NCI-H524 (cell line): Measurements from ENCODE around the gene R3HDM2.
A peak's percentile ranks its signal among the peaks of the same experiment; 100 is the strongest.

Source experiments
- DNase-seq, 2 experiments: peaks; one replicate each; lab custom pipeline; 2025; lab: John Stamatoyannopoulos, UW

The R3HDM2 gene

GRCh38 chr12:57229046-57229633 lies 201.7 kb downstream of the R3HDM2 start:
- no peak for DNase-seq

GRCh38 chr12:57227315-57228115 lies 203.3 kb downstream of the R3HDM2 start:
- no peak for DNase-seq

GRCh38 chr12:57226588-57227314 lies 204.1 kb downstream of the R3HDM2 start:
- peak in 1 of 2 experiments; percentile 51 for DNase-seq

GRCh38 chr12:57225680-57226210 lies 205.1 kb downstream of the R3HDM2 start:
- DNase-seq = no peak

GRCh38 chr12:57224973-57225679 lies 205.7 kb downstream of the R3HDM2 start:
- peak in 1 of 2 experiments; percentile 58 for DNase-seq

- DNase-seq = no peak
Observed at GRCh38 chr12:57224278-57224972, 206.4 kb downstream of the R3HDM2 start.

GRCh38 chr12:57223191-57224165 lies 207.4 kb downstream of the R3HDM2 start:
- DNase-seq = no peak

GRCh38 chr12:57222286-57223190 lies 208.3 kb downstream of the R3HDM2 start:
- no peak for DNase-seq

- no peak for DNase-seq
Observed at GRCh38 chr12:57221169-57221917, 209.5 kb downstream of the R3HDM2 start.

GRCh38 chr12:57220770-57221168 lies 210.1 kb downstream of the R3HDM2 start:
- no peak for DNase-seq

- DNase-seq = no peak
Observed at GRCh38 chr12:57219993-57220754, 210.7 kb downstream of the R3HDM2 start.

- DNase-seq = peak in 1 of 2 experiments; percentile 39
Observed at GRCh38 chr12:57219205-57219992, 211.4 kb downstream of the R3HDM2 start.

GRCh38 chr12:57218030-57218853 lies 212.6 kb downstream of the R3HDM2 start:
- DNase-seq = peak in 1 of 2 experiments; percentile 40

GRCh38 chr12:57216921-57217879 lies 213.6 kb downstream of the R3HDM2 start:
- DNase-seq = peak in 1 of 2 experiments; percentile 40
